GM19455 (cell line): ENCODE data around the gene LRRC45.

Source experiments
- ATAC-seq: cut with Tn5 transposase; IDR thresholded peaks from one replicate; pipeline ENCODE4 v1.9.1; 2021; ENCODE audit not compliant: unreplicated experiment

Gene LRRC45

GRCh38 chr17:82061047-82061925 lies 38.2 kb downstream of the LRRC45 start:
- no peak for ATAC-seq

- no peak for ATAC-seq
Observed at GRCh38 chr17:82062076-82062983, 39.2 kb downstream of the LRRC45 start.

- no peak for ATAC-seq
Observed at GRCh38 chr17:82062984-82063368, 39.9 kb downstream of the LRRC45 start.

GRCh38 chr17:82063424-82064415 lies 40.6 kb downstream of the LRRC45 start:
- no peak for ATAC-seq

- no peak for ATAC-seq
Observed at GRCh38 chr17:82064433-82065192, 41.5 kb downstream of the LRRC45 start.

GRCh38 chr17:82065193-82065637 lies 42.1 kb downstream of the LRRC45 start:
- no peak for ATAC-seq

- no peak for ATAC-seq
Observed at GRCh38 chr17:82065638-82066303, 42.7 kb downstream of the LRRC45 start, which contains the start of gene DUS1L. Gene DUS1L, minus strand, starts transcription at chr17:82065804. Its CDS starts 745 bp downstream, at chr17:82065059.

GRCh38 chr17:82070611-82071010 lies 47.5 kb downstream of the LRRC45 start:
- ATAC-seq: no peak

GRCh38 chr17:82072827-82073226 lies 49.7 kb downstream of the LRRC45 start:
- no peak for ATAC-seq

- ATAC-seq: no peak
Observed at GRCh38 chr17:82073446-82073845, 50.3 kb downstream of the LRRC45 start.

- no peak for ATAC-seq
Observed at GRCh38 chr17:82076018-82076784, 53.1 kb downstream of the LRRC45 start.

- ATAC-seq: no peak
Observed at GRCh38 chr17:82076785-82077591, 53.9 kb downstream of the LRRC45 start.

- ATAC-seq: no peak
Observed at GRCh38 chr17:82077617-82078358, 54.7 kb downstream of the LRRC45 start.

- no peak for ATAC-seq
Observed at GRCh38 chr17:82078433-82078832, 55.3 kb downstream of the LRRC45 start.

GRCh38 chr17:82079001-82079677 lies 56.0 kb downstream of the LRRC45 start:
- no peak for ATAC-seq

GRCh38 chr17:82080048-82080788 lies 57.1 kb downstream of the LRRC45 start:
- no peak for ATAC-seq
